Prostate gland (tissue), 2 donors: Measurements from ENCODE around the gene SCN1B. TPM values are rescaled to one million over a fixed set of nuclear protein-coding genes. Genes with fewer than 3 reads are reported as not detected.

ENCODE experiments used
- DNase-seq: peaks from one replicate; pipeline ENCODE4 v3.0.0-alpha.2; 2019; ENCODE audit warnings: low spot score
- H3K27ac ChIP-seq, 2 donors: fragments of 200-600 bp; sonication (generic); 2 replicates each; pipeline ENCODE4 v1.5.1; 2017 to 2019
- H3K27me3 ChIP-seq: fragments of 200-600 bp; sonication (generic); replicated peaks from 2 replicates; pipeline ENCODE4 v1.5.1; 2019; ENCODE audit not compliant: insufficient read depth
- H3K36me3 ChIP-seq, 2 donors: fragments of 200-600 bp; sonication (generic); 1 replicate in 1 of 2; 2 replicates in 1 of 2; pipeline versions ENCODE4 v1.5.1 to v1.8.1; 2017 to 2019
- H3K4me1 ChIP-seq: fragments of 200-600 bp; sonication (generic); replicated peaks from 2 replicates; pipeline ENCODE4 v1.5.1; 2019
- H3K4me3 ChIP-seq, 2 donors: fragments of 200-600 bp; sonication (generic); 2 replicates each; pipeline ENCODE4 v1.5.1; 2017 to 2019
- H3K9me3 ChIP-seq: fragments of 200-600 bp; sonication (generic); 2 replicates; pipeline ENCODE4 v1.5.1; 2017
- POLR2A ChIP-seq: fragments of 450-650 bp; IDR thresholded peaks from one replicate; pipeline ENCODE4 v1.6.1; 2016; ENCODE audit warnings: antibody characterized with exemption, mild to moderate bottlenecking
- POLR2AphosphoS5 ChIP-seq: sonication (generic); formaldehyde crosslinking; IDR thresholded peaks from one replicate; pipeline ENCODE4 v1.6.1; 2017; ENCODE audit warnings: antibody characterized with exemption
- WGBS: methylation state at CpG from one replicate; pipeline ENCODE4 v1.1.5; 2018; 5-methylcytosine and 5-hydroxymethylcytosine counted together
- intact Hi-C: fragments of 100-400 bp; cut with DNase I; formaldehyde crosslinking; loops from one replicate; pipeline ENCODE4 v1.14.2; 2022
- total RNA-seq, 2 donors: library from RNA; depleted of rRNA; stranded (reverse); fragments of >200 nt; gene quantifications; one replicate each; pipeline ENCODE4 v1.1.0, GENCODE V29; 2016
- TF ChIP-seq, protein P1 (sequence below), 4 experiments: fragments of 200-600 bp in 2 of 4; fragments of 450-650 bp in 2 of 4; sonication (generic) in 2 of 4; IDR thresholded peaks; 1 replicate in 3 of 4; 2 replicates in 1 of 4; pipeline ENCODE4 v1.5.1; 2016 to 2019; ENCODE audit warnings: antibody characterized with exemption in 4 of 4, mild to moderate bottlenecking in 2 of 4, moderate library complexity in 2 of 4

SCN1B gene
- 10 to 100 TPM in 1 of 2 donors, 1 to 10 TPM in 1; 9.7 to 10.6 TPM for total RNA-seq

GRCh38 chr19:35030257-35031071 is at the start of gene SCN1B:
Gene SCN1B, plus strand, starts transcription at chr19:35030470. Its CDS starts 351 bp downstream, at chr19:35030821.
- intact Hi-C loops, result no loop called here
- Histone ChIP-seq H3K27ac (peak within 1 kb of the TSS; percentile 14 to 19), H3K9me3 (no peaks in the 10 kb centered on the region), H3K27me3 (no peaks in the 10 kb centered on the region), H3K36me3 (peaks cover 0 to 6% of the 10 kb centered on the region in 2 donors), H3K4me3 (peak within 1 kb of the TSS; percentile 40 to 60), H3K4me1 (no peaks in the 10 kb centered on the region)
- DNase-seq, result no peak
- under 1% methylated on average over 82 of the region's 118 CpGs for WGBS
- TF ChIP-seq POLR2A, result no peak

- H3K36me3 ChIP-seq, result no peaks in the 10 kb centered on the region
- no peaks in the 10 kb centered on the region for H3K27me3 ChIP-seq
- no peaks in the 10 kb centered on the region for H3K9me3 ChIP-seq
- no peak overlapping the region for H3K4me3 ChIP-seq
- H3K4me1 ChIP-seq, result no peaks in the 10 kb centered on the region
- DNase-seq, result no peak
- 63% methylated on average over 5 of the region's 5 CpGs for WGBS
- intact Hi-C loops, result no loop called here
- TF ChIP-seq POLR2A (no peak), POLR2AphosphoS5 (no peak)
- TF ChIP-seq, protein P1, sequence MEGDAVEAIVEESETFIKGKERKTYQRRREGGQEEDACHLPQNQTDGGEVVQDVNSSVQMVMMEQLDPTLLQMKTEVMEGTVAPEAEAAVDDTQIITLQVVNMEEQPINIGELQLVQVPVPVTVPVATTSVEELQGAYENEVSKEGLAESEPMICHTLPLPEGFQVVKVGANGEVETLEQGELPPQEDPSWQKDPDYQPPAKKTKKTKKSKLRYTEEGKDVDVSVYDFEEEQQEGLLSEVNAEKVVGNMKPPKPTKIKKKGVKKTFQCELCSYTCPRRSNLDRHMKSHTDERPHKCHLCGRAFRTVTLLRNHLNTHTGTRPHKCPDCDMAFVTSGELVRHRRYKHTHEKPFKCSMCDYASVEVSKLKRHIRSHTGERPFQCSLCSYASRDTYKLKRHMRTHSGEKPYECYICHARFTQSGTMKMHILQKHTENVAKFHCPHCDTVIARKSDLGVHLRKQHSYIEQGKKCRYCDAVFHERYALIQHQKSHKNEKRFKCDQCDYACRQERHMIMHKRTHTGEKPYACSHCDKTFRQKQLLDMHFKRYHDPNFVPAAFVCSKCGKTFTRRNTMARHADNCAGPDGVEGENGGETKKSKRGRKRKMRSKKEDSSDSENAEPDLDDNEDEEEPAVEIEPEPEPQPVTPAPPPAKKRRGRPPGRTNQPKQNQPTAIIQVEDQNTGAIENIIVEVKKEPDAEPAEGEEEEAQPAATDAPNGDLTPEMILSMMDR (IDR thresholded peaks at IDR 0.05), result no peak
- no peak overlapping the region for H3K27ac ChIP-seq
Observed at GRCh38 chr19:34982275-34982674, 48.0 kb upstream of the SCN1B start.

GRCh38 chr19:34983786-34984185 is 46.5 kb upstream of the SCN1B start:
- H3K27ac ChIP-seq, result no peak overlapping the region
- intact Hi-C loops, result no loop called here
- TF ChIP-seq, protein P1 (IDR thresholded peaks at IDR 0.05), result no peak
- TF ChIP-seq POLR2A, result no peak
- TF ChIP-seq POLR2AphosphoS5, result no peak
- WGBS, result 86% methylated on average over 4 of the region's 4 CpGs
- no peak for DNase-seq
- H3K4me3 ChIP-seq, result no peak overlapping the region
- H3K4me1 ChIP-seq, result no peaks in the 10 kb centered on the region
- no peaks in the 10 kb centered on the region for H3K36me3 ChIP-seq
- H3K27me3 ChIP-seq, result no peaks in the 10 kb centered on the region
- no peaks in the 10 kb centered on the region for H3K9me3 ChIP-seq

DNA sequence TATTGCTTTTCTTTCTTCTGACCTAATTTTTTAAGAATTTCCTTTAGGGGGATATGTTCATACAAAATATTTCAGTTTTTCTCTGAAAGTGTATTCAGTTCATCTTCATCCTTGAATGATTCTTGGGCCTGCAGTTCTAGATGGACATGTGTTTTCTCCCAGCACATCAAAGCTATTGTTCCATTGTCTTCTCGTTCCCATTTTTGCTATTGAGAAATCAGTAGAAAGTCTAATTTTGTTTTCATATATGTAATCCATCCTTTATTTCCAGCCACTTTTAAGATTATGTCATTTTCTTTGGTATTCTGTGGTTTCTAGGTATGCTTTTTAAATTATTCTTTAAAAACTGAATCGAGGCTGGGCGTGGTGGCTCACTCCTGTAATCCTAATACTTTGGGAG is 46.0 kb upstream of the SCN1B start:
- DNase-seq, result no peak
- 96% methylated on average over 3 of the region's 3 CpGs for WGBS
- no peaks in the 10 kb centered on the region for H3K36me3 ChIP-seq
- H3K4me1 ChIP-seq, result no peaks in the 10 kb centered on the region
- intact Hi-C loops, result no loop called here
- TF ChIP-seq, protein P1 (IDR thresholded peaks at IDR 0.05), result no peak
- TF ChIP-seq POLR2A, result no peak
- TF ChIP-seq POLR2AphosphoS5, result no peak
- H3K9me3 ChIP-seq, result no peaks in the 10 kb centered on the region
- H3K27me3 ChIP-seq, result no peaks in the 10 kb centered on the region
- no peak overlapping the region for H3K4me3 ChIP-seq
- no peak overlapping the region for H3K27ac ChIP-seq

DNA sequence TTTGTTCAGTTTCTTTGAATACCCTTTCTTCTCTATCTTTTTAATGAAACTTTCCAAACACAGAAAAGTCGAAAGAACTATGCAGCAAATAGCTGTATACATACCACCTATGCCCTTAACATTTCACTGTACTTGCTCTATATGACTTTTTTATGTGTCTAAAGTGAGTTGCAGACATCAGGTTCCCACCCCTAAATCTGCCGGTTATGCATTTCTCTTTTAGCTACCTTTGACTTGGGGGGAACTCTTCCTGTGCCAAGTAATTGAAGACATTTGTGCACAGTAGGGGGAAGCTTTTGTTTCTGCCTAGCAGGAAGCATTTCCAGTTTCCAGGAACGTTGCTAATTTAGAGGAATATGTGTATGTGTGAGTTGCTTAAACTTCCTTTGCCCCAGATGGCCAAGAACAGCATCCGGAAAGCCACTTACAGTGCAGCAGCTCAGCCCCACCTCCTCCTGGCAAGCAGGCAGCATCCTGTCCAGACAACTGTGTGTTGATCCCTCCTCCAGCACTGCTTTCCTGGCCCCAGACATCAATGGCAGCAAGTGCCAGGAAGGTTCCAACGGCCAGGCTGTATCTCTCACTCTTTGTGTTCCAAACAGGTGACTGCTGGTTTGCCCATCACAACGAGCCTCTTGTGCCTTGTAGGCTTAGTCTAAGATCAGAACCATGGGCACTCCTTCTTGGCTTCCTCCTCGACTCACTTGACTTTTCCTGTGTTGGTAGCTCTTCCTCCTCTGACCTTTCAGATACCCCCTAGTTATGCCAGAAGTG is 44.8 kb upstream of the SCN1B start:
- Histone ChIP-seq H3K27ac (peak overlapping the region in 1 of 2 donors; percentile 11), H3K4me1 (no peaks in the 10 kb centered on the region)
- 17% methylated on average over 7 of the region's 7 CpGs for WGBS

More for the DNA sequence above, 44.8 kb upstream of the SCN1B start:
- Histone ChIP-seq H3K36me3 (no peaks in the 10 kb centered on the region), H3K4me3 (no peak overlapping the region), H3K9me3 (no peaks in the 10 kb centered on the region), H3K27me3 (no peaks in the 10 kb centered on the region)
- intact Hi-C loops, result no loop called here
- no peak for TF ChIP-seq POLR2A
- peak; percentile 62 for TF ChIP-seq POLR2AphosphoS5
- DNase-seq, result peak; percentile 59
